Fibroblast of peridontal ligament (primary cell): ENCODE measurements around the gene SURF4.
A peak's percentile ranks its signal among the peaks of the same experiment; 100 is the strongest.
"Not testable (repeated sequence)": the region's sequence is repeated elsewhere in the genome, so short reads cannot be mapped to it uniquely, and the experiment has no call there.

Source experiments
- DNase-seq: peaks from one replicate; pipeline ENCODE4 v3.0.0-alpha.2; 2010; ENCODE audit errors: extremely low read depth

Gene SURF4

GRCh38 chr9:133397370-133397769 is 21.5 kb upstream of the SURF4 start:
- no peak for DNase-seq

GRCh38 chr9:133396952-133397351 is 21.1 kb upstream of the SURF4 start:
- no peak for DNase-seq

GRCh38 chr9:133394687-133395271 is 18.9 kb upstream of the SURF4 start:
- no peak for DNase-seq

GRCh38 chr9:133393399-133393798 is 17.5 kb upstream of the SURF4 start:
- DNase-seq = no peak

GRCh38 chr9:133392308-133392707 is 16.4 kb upstream of the SURF4 start:
- DNase-seq = not testable (repeated sequence)

- not testable (repeated sequence) for DNase-seq
Observed at GRCh38 chr9:133391449-133391848, 15.6 kb upstream of the SURF4 start.

- DNase-seq = no peak
Observed at GRCh38 chr9:133390713-133391112, 14.9 kb upstream of the SURF4 start.

GRCh38 chr9:133389562-133389961 is 13.7 kb upstream of the SURF4 start:
- DNase-seq = no peak

- DNase-seq = no peak
Observed at GRCh38 chr9:133389025-133389557, 13.2 kb upstream of the SURF4 start.

- DNase-seq = no peak
Observed at GRCh38 chr9:133387680-133388079, 11.8 kb upstream of the SURF4 start.

- no peak for DNase-seq
Observed at GRCh38 chr9:133386338-133386737, 10.5 kb upstream of the SURF4 start.

GRCh38 chr9:133385452-133385851 is 9.6 kb upstream of the SURF4 start:
- no peak for DNase-seq

GRCh38 chr9:133384736-133385321 is 9.0 kb upstream of the SURF4 start:
- no peak for DNase-seq

GRCh38 chr9:133383438-133383837 is 7.6 kb upstream of the SURF4 start:
- DNase-seq = no peak

- DNase-seq = no peak
Observed at GRCh38 chr9:133382507-133383141, 6.8 kb upstream of the SURF4 start.

- no peak for DNase-seq
Observed at GRCh38 chr9:133380734-133381133, 4.9 kb upstream of the SURF4 start.

GRCh38 chr9:133379153-133380086 is 3.6 kb upstream of the SURF4 start:
- DNase-seq = no peak

GRCh38 chr9:133378408-133378962 is 2.6 kb upstream of the SURF4 start:
- DNase-seq = no peak

- peak; percentile 30 for DNase-seq
Observed at GRCh38 chr9:133377721-133378216, 1.9 kb upstream of the SURF4 start.

- not testable (repeated sequence) for DNase-seq
Observed at GRCh38 chr9:133377280-133377679, 1.4 kb upstream of the SURF4 start.

GRCh38 chr9:133375116-133375723 is 640 bp downstream of the SURF4 start:
- no peak for DNase-seq
